Limb (tissue), 2 donors: Measurements from ENCODE around the gene NOM1.
"Not testable (repeated sequence)": the region's sequence is repeated elsewhere in the genome, so short reads cannot be mapped to it uniquely, and the experiment has no call there.

Experiments used
- DNase-seq, 2 donors: peaks; one replicate each; pipeline ENCODE4 v3.0.0-alpha.2; 2016; ENCODE audit errors: extremely low spot score in 2 of 2

The NOM1 gene

GRCh38 chr7:156940421-156941122, 8.9 kb upstream of the NOM1 start:
- DNase-seq: no peak

DNA sequence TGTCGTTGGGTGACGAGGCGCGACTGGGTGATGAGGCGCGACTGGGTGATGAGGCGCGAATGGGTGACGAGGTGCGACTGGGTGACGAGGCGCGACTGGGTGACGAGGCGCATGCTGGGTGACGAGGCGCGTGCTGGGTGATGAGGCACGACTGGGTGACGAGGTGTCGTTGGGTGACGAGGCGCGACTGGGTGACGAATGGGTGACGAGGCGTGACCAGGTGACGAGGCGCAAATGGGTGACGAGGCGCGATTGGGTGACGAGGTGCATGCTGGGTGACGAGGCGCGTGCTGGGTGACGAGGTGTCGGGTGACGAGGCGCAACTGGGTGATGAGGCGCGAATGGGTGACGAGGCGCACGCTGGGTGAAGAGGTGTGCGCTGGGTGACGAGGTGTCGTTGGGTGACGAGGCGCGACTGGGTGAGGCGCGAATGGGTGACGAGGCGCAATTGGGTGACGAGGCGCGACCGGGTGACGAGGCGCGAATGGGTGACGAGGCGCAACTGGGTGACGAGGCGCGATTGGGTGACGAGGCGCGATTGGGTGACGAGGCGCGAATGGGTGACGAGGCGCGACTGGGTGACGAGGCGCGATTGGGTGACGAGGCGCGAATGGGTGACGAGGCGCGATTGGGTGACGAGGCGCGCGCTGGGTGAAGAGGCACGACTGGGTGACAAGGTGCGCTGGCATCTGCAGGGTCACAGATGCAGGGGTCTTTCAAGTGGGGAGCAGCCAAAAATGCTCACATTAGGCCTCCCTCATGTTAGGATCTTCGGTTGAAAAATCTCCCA, 7.9 kb upstream of the NOM1 start:
- DNase-seq: no peak

- DNase-seq: no peak
These were observed 6.8 kb upstream of the NOM1 start for GRCh38 chr7:156942708-156943090.

- no peak for DNase-seq
These were observed 6.1 kb upstream of the NOM1 start for GRCh38 chr7:156943091-156944041.

- no peak for DNase-seq
These were observed 4.6 kb upstream of the NOM1 start for GRCh38 chr7:156944876-156945275.

DNA sequence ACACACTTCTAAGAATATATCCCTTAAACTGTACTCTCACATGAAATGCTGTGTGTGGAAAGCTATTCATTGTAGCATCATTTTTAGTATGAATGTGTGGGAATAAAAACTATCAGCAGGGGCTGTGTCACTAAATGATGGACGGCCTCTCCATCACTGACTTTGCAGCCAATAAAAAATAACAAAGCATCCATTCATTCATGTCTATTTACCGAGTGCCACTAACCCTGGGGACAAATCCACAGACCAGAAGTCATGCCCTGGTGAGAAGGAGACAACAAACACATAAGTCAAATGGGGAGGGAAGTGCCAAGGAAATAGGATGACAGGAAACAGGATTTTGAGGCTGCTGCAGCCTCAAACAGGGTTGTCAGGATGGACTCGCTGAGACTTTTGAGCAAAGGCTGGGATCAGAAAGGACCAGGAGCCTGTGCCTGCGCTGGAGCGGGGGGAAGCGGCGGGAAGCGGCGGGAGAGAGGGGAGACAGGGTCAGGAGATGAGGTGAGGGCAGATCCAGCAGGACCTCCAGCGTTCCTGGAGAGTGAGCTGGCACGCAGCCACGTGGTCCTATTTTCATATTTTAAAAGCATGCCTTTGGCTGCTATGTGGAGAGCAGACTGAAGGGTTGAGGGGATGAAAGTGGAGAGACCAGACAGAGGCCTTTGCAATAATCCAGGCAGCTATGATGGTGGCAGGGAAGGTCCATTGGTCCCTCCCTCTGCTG, 2.2 kb upstream of the NOM1 start:
- no peak for DNase-seq

- no peak for DNase-seq
These were observed 1.2 kb upstream of the NOM1 start for GRCh38 chr7:156948361-156948760.

DNA sequence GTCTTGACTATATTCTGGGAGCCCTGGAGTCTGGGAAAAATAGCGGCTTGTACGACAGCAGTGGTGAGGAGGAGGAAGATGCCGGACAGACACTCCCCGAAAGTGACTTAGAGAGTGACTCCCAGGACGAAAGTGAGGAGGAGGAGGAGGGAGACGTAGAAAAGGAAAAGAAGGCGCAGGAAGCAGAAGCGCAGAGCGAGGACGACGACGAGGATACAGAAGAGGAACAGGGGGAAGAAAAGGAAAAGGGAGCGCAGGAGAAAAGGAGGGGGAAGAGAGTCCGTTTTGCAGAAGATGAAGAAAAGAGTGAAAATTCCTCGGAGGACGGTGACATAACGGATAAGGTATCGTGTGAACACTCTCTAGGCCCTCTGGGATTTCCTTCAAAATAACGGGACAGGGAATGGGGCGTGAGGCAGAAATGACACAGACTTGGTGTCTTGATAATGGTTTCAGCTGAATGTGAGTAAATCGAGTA, 908 bp downstream of the NOM1 start:
- DNase-seq: no peak

- not testable (repeated sequence) for DNase-seq
These were observed 3.7 kb downstream of the NOM1 start for GRCh38 chr7:156953215-156953614.

DNA sequence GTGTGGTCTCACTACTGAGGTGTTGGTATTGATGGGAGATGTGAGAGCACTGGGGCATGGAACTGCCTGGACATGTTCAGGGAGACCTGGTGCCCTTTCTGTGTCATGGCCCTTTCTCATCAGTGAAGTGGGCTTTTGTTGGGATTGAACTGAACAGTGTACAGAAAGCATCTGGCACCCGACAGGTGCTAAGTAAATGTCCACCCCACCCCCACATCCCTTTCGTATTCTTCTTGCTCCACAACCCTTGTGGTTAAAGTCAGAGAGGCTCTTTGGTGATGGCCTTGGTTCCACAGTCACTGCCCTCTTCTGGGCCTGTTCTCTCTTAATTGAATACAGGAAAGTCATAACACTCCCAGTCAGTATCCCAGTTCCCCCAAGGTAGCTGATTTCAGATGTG, 5.4 kb downstream of the NOM1 start:
- no peak for DNase-seq

- DNase-seq: no peak
These were observed 7.2 kb downstream of the NOM1 start for GRCh38 chr7:156956727-156957126.

GRCh38 chr7:156962145-156962544, 12.6 kb downstream of the NOM1 start:
- no peak for DNase-seq

DNA sequence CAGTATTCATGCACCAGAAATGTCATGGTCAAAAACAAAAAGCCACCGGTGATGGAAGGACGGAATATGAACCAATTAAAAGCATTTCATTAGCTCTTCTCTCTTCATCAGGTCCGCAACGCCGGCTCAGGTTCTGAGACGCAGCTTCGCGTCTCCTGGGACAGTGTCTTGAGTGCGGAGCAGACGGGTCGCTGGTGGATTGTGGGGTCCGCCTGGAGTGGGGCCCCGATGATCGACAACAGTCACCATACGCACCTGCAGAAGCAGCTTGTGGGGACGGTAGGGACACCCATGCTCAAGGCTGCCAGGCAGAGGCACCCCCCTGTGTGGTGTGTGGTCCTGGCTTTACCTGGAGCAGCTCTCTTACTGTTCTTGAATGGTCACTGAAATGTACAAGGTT, 13.4 kb downstream of the NOM1 start:
- DNase-seq: no peak

DNA sequence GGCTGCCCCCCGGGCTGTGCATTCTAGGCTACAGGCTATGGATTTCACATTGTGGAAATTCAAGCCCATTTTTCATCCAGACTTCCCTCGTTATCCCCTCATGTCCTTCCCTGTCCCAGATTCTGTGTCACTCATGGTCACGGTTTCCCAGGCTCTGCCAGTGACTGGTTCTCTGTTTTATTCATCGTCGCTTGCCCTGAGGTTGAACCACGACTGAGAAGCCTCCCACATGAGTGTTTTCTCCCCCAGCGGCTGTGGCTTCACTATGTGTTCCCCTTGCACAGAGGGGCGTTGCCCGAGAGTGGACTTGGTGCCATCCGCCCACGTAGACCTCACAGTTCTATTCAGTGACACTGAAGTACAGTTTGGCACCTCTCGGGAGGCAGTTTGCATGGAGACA, 14.0 kb downstream of the NOM1 start:
- no peak for DNase-seq

DNA sequence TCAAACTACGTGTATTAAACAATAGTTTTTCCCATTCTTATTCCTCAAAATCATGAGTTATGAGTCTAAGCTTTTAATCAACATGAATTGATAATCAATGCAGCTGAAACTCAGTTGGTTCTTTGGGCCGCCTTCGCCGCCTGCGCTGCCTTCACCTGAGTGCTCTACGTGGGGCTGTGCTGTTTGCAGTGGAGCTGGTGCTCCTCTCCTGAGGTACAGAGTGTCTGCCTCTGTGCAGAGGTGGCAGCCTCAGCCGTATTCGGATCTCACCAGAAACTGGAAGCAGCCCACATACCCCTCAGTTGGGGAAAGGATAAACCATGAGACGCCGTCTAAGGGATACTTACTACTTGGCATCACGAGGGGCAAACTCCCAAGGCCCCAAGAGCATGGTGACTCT, 15.5 kb downstream of the NOM1 start:
- DNase-seq: no peak

- no peak for DNase-seq
These were observed 16.9 kb downstream of the NOM1 start for GRCh38 chr7:156966387-156966786.

DNA sequence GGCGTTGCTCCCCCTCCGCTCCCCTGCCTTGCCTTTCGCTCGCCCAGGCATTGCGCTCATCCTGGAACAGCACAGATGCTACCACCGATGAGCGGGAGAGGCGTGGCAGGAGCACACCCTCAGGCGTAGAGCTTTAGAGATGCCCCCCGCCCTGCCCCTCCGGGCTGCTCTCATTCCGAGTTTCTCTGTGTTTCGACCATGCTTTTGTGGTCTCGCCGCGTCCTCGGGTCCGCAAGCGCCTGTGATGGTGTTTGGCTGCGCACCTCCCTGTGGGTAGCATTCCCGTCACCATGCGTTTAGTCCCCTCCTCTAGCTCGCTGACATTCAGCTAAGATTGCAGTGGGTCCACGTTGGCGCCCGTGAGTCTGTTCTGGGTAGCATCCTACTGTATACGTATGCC, 18.7 kb downstream of the NOM1 start:
- no peak for DNase-seq

DNA sequence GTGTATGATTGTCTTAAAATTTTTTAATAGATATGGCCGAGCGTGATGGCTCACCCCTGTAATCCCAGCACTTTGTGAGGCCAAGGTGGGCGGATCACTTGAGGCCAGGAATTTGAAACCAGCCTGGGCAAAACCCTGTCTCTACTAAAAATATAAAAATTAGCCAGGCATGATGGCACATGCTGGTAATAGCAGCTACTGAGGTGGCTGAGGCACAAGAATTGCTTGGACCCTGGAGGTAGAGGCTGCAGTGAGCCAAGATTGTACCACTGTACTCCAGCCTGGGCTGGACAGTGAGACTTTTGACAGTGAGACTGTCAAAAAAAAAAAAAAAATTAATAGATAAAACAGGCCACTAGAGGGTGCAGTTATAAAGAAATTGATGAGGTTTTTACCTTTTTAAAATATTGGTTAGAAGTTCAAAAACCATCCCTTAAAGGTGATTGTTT, 20.5 kb downstream of the NOM1 start:
- no peak for DNase-seq

DNA sequence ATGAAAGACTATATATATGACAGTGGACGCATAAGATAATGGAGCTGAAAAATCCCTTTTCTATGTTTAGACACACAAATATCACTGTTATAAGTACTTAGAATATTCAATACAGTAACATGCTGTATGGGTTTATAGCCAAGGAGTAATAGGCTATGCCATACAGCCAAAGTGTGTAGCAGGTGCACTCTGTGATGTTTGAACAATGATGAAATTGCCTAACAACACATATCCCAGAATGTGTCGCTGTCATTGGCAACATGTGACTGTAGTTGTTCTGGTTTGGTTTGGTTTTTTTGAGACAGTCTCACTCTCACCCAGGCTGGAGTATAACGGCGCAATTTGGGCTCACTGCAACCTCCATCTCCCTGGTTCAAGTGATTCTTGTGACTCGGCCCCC, 26.1 kb downstream of the NOM1 start:
- no peak for DNase-seq

DNA sequence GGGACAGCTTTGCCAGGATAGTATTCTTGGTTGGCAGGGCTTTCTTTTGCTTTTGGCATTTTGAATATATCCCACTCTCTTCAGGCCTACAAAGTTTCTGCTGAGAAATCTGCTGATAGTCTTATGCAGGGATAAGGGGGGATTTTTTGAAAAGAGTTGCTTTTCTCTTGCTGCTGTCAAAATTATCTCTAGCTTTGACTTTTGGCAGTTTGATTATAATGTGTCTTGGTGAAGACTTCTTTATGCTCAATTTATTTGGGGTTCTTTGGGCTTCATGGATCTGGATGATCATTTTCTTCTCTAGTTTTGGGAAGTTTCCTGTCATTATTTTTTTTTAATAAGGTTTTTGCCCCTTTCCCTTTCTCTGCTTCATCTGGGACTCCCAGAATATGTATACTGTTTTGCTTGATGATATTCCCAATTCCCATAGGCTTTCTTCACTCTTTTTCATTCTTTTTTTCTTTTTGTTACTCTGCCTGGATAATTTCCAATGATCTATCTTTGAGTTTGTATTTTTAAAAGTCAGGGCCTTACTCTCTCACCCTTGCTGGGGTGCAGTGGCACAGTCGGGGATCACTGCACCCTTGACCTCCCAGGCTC, 29.6 kb downstream of the NOM1 start:
- DNase-seq: no peak

- no peak for DNase-seq
These were observed 30.2 kb downstream of the NOM1 start for GRCh38 chr7:156979711-156980110.
